Measurements from ENCODE around the gene OTOG. TPM values are rescaled to one million over a fixed set of nuclear protein-coding genes. Genes with fewer than 3 reads are reported as not detected.
"Not testable (repeated sequence)": the region's sequence is repeated elsewhere in the genome, so short reads cannot be mapped to it uniquely, and the experiment has no call there.

Gene OTOG
- total and polyA plus RNA-seq, 2 donors (not counting 1 experiment from before 2014, with no cell fraction given): not detected

DNA sequence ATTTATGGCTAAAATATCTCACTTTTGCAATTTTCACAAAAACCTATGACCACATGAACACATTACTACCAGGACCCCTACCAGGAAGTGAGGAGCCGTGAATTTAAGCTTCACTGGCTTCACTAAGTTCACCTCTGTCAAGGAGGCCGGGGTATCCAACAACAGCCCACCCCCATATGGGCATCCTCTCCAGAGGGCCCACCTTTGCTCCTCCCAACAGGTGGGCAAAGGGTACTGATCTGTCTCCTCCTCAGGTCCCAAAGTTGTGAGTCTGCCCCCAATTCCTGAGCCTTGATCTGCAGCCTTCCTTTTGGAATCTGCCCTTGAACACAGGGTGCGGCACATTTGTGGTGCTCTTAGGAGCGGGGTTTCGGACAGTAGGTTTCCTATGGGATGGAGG lies 66.9 kb downstream of the OTOG start:
- ChIA-PET POLR2A (no interaction called here), CTCF (no interaction called here)
- intact Hi-C loops (cut with micrococcal nuclease): no loop called here
- no peaks in the 10 kb centered on the region for H4K20me1 ChIP-seq (ENCODE audit: control insufficient read depth, insufficient read depth, low read length, poor library complexity, severe bottlenecking)
- Mint-ChIP-seq H3K27ac (no peak overlapping the region), H3K4me3 (no peak overlapping the region), H3K4me1 (no peaks in the 10 kb centered on the region), H3K9me3 (ENCODE audit: insufficient read depth) (no peaks in the 10 kb centered on the region), H3K27me3 (peaks cover 11% of the 10 kb centered on the region)
- H3K36me3 ChIP-seq (replicated peaks in 1 of 2; ENCODE audit: control extremely low read depth in 1 of 2, control insufficient read depth in 1 of 2, extremely low read depth in 1 of 2, insufficient read depth in 2 of 2, low read length in 1 of 2): no peaks in the 10 kb centered on the region
- no peak for ATAC-seq (ENCODE audit: low read depth)
- H3K4me3 ChIP-seq (ENCODE audit: control extremely low read depth in 1 of 5, extremely low read depth in 1 of 5, insufficient read depth in 1 of 5, low read depth in 2 of 5, low read length in 4 of 5): no peak overlapping the region
- no peak overlapping the region for H2AFZ ChIP-seq (ENCODE audit: insufficient read depth, low read depth, low read length, poor library complexity, severe bottlenecking)
- 78% methylated on average over 2 of the region's 5 CpGs for WGBS (ENCODE audit: insufficient coverage)
- no peak overlapping the region for H3K27ac ChIP-seq (ENCODE audit: low read length in 2 of 2)
- DNase-seq: no peak
- TF ChIP-seq EZH2 (IDR thresholded peaks at IDR 0.05; ENCODE audit: borderline replicate concordance, insufficient read depth, low read depth, low read length, poor library complexity, severe bottlenecking): no peak
- TF ChIP-seq, protein P1, sequence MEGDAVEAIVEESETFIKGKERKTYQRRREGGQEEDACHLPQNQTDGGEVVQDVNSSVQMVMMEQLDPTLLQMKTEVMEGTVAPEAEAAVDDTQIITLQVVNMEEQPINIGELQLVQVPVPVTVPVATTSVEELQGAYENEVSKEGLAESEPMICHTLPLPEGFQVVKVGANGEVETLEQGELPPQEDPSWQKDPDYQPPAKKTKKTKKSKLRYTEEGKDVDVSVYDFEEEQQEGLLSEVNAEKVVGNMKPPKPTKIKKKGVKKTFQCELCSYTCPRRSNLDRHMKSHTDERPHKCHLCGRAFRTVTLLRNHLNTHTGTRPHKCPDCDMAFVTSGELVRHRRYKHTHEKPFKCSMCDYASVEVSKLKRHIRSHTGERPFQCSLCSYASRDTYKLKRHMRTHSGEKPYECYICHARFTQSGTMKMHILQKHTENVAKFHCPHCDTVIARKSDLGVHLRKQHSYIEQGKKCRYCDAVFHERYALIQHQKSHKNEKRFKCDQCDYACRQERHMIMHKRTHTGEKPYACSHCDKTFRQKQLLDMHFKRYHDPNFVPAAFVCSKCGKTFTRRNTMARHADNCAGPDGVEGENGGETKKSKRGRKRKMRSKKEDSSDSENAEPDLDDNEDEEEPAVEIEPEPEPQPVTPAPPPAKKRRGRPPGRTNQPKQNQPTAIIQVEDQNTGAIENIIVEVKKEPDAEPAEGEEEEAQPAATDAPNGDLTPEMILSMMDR (IDR thresholded peaks at IDR 0.05): no peak
- no peak overlapping the region for H3K9ac ChIP-seq (ENCODE audit: low read length)
- no peaks in the 10 kb centered on the region for H3K4me1 ChIP-seq (ENCODE audit: control insufficient read depth in 2 of 2, insufficient read depth in 2 of 2, low read length in 2 of 2)
- H3K79me2 ChIP-seq (ENCODE audit: control insufficient read depth, insufficient read depth, low read length): no peaks in the 10 kb centered on the region
- no peak overlapping the region for H3K4me2 ChIP-seq (replicated peaks; ENCODE audit: low read depth, low read length, poor library complexity, severe bottlenecking)
- H3K9me3 ChIP-seq (ENCODE audit: control extremely low read depth in 1 of 3, control insufficient read depth in 2 of 3, insufficient read depth in 1 of 3, low read length in 2 of 3): peaks cover 0 to 10% (median 0%) of the 10 kb centered on the region in 3 donors
- no peaks in the 10 kb centered on the region for H3K27me3 ChIP-seq (replicated peaks in 1 of 4; ENCODE audit: control extremely low read depth in 1 of 4, control insufficient read depth in 3 of 4, insufficient read depth in 4 of 4, low read length in 3 of 4)

DNA sequence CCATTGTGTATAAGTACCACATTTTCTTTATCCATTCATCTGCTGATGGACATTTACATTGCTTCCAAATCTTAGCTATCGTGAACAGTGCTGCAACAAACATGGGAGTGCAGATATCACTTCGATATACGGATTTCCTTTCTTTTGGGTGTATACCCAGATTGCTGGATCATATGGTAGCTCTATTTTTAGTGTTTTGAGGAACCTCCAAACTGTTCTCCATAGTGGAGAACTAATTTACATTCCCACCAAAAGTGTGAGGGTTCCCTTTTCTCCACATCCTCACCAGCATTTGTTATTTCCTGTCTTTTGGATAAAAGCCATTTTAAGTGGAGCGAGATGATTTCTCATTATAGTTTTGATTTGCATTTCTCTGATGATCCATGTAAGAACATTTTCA lies 75.7 kb downstream of the OTOG start:
- POLR2A ChIA-PET: not testable (repeated sequence)
- intact Hi-C loops (cut with micrococcal nuclease): loop anchor here (10.0 kb wide), 1 partner anchor 58 kb away; no protein-coding TSS in a partner anchor

More for the DNA sequence above, 75.7 kb downstream of the OTOG start:
- H3K27me3 Mint-ChIP-seq: peaks cover 39% of the 10 kb centered on the region
- H3K27me3 ChIP-seq (replicated peaks in 1 of 4; ENCODE audit: control extremely low read depth in 1 of 4, control insufficient read depth in 3 of 4, insufficient read depth in 4 of 4, low read length in 3 of 4); H3K4me1 Mint-ChIP-seq; CTCF ChIA-PET; H3K4me3 Mint-ChIP-seq; H3K4me2 ChIP-seq (replicated peaks; ENCODE audit: low read depth, low read length, poor library complexity, severe bottlenecking); H3K79me2 ChIP-seq (ENCODE audit: control insufficient read depth, insufficient read depth, low read length); H3K4me3 ChIP-seq (ENCODE audit: control extremely low read depth in 1 of 5, extremely low read depth in 1 of 5, insufficient read depth in 1 of 5, low read depth in 2 of 5, low read length in 4 of 5); H4K20me1 ChIP-seq (ENCODE audit: control insufficient read depth, insufficient read depth, low read length, poor library complexity, severe bottlenecking); H2AFZ ChIP-seq (ENCODE audit: insufficient read depth, low read depth, low read length, poor library complexity, severe bottlenecking); H3K36me3 ChIP-seq (replicated peaks in 1 of 2; ENCODE audit: control extremely low read depth in 1 of 2, control insufficient read depth in 1 of 2, extremely low read depth in 1 of 2, insufficient read depth in 2 of 2, low read length in 1 of 2); ATAC-seq (ENCODE audit: low read depth); H3K4me1 ChIP-seq (ENCODE audit: control insufficient read depth in 2 of 2, insufficient read depth in 2 of 2, low read length in 2 of 2); H3K9me3 ChIP-seq (ENCODE audit: control extremely low read depth in 1 of 3, control insufficient read depth in 2 of 3, insufficient read depth in 1 of 3, low read length in 2 of 3); H3K27ac Mint-ChIP-seq; H3K27ac ChIP-seq (ENCODE audit: low read length in 2 of 2); DNase-seq; H3K9ac ChIP-seq (ENCODE audit: low read length): not testable (repeated sequence)
- H3K9me3 Mint-ChIP-seq (ENCODE audit: insufficient read depth): peaks cover 14% of the 10 kb centered on the region
- WGBS (ENCODE audit: insufficient coverage): 83% methylated on average over 3 of the region's 4 CpGs
